ENCODE measurements around the gene RBMS1. TPM values are rescaled to one million over a fixed set of nuclear protein-coding genes. Genes with fewer than 3 reads are reported as not detected.

The RBMS1 gene
- polyA plus RNA-seq, 1 donor from 2014 or later: 8.4 TPM

DNA sequence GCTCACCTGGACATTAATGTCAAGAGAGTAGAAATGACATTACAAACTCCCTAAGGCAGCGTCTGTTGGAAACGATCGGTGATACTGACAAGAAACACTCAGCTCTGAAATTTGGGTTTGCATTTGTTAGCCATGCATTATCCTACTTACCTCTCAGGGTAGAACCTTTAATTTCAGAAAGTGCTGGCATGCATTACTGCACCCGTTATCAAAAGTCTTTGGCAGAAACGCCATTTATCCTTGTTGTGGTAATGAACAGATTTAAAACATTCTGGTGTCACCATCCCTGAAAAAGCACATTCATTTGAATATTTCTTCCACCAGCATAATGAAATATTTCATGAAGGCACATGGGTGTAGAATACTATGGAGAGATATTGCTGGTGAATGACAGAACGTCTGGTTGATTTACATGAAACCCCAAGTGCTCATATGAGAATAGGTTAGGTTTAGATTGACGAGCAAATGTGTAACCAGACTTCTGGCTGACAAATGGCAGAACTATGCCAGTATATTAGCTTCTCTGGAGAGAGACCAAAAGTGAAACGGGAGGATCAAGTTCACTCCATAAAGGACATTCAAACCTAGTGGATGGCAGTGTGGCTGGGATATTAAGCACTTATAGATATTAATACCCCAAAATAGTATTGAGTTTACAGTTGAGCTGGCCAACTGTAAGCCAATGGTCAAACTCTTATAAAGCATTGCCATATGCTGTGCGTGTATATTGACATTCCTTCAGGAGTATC lies 240.0 kb downstream of the RBMS1 start:
- peak overlapping the region; percentile 46 for H3K4me3 ChIP-seq (ENCODE audit: low read length)
- no peaks in the 10 kb centered on the region for H3K36me3 ChIP-seq (ENCODE audit: insufficient read depth, low read length)
- H3K79me2 ChIP-seq (replicated peaks; ENCODE audit: insufficient read depth, low read length): no peaks in the 10 kb centered on the region
- no peaks in the 10 kb centered on the region for H3K27me3 ChIP-seq (ENCODE audit: insufficient read depth, low read depth, low read length)
- no peak overlapping the region for H3K9ac ChIP-seq (ENCODE audit: low read length)
- H3K9me2 ChIP-seq (ENCODE audit: insufficient read depth, low read length): no peaks in the 10 kb centered on the region
- H2AFZ ChIP-seq (ENCODE audit: low read depth, low read length): no peak overlapping the region
- peak overlapping the region; percentile 31 for H3K4me2 ChIP-seq (ENCODE audit: low read length)
- H3K9me3 ChIP-seq (ENCODE audit: low read length): no peaks in the 10 kb centered on the region
- TF ChIP-seq EP300 (conservative IDR thresholded peaks at IDR 0.05; ENCODE audit: poor library complexity, severe bottlenecking) (peak; percentile 39), POLR2AphosphoS5 (IDR thresholded peaks at IDR 0.05) (peak; percentile 11), RAD21 (conservative IDR thresholded peaks at IDR 0.05) (no peak)
- H3F3A ChIP-seq (ENCODE audit: insufficient read depth, low read length, poor library complexity, severe bottlenecking): peaks cover 5% of the 10 kb centered on the region
- H4K20me1 ChIP-seq (ENCODE audit: insufficient read depth): no peaks in the 10 kb centered on the region
- H3K27ac ChIP-seq (ENCODE audit: low read length): peak overlapping the region; percentile 61

GRCh38 chr2:160252900-160253299 lies 240.7 kb downstream of the RBMS1 start:
- no peaks in the 10 kb centered on the region for H4K20me1 ChIP-seq (ENCODE audit: insufficient read depth)
- no peaks in the 10 kb centered on the region for H3K9me3 ChIP-seq (ENCODE audit: low read length)
- TF ChIP-seq MXI1 (conservative IDR thresholded peaks at IDR 0.05; ENCODE audit: poor library complexity, severe bottlenecking): no peak
- no peak for TF ChIP-seq SMC3 (conservative IDR thresholded peaks at IDR 0.05; ENCODE audit: poor library complexity)
- TF ChIP-seq, protein P1, sequence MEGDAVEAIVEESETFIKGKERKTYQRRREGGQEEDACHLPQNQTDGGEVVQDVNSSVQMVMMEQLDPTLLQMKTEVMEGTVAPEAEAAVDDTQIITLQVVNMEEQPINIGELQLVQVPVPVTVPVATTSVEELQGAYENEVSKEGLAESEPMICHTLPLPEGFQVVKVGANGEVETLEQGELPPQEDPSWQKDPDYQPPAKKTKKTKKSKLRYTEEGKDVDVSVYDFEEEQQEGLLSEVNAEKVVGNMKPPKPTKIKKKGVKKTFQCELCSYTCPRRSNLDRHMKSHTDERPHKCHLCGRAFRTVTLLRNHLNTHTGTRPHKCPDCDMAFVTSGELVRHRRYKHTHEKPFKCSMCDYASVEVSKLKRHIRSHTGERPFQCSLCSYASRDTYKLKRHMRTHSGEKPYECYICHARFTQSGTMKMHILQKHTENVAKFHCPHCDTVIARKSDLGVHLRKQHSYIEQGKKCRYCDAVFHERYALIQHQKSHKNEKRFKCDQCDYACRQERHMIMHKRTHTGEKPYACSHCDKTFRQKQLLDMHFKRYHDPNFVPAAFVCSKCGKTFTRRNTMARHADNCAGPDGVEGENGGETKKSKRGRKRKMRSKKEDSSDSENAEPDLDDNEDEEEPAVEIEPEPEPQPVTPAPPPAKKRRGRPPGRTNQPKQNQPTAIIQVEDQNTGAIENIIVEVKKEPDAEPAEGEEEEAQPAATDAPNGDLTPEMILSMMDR (IDR thresholded peaks at IDR 0.05; ENCODE audit: poor library complexity, severe bottlenecking): no peak
- TF ChIP-seq REST (IDR thresholded peaks at IDR 0.05; ENCODE audit: borderline replicate concordance): no peak
- TF ChIP-seq POLR2AphosphoS5 (IDR thresholded peaks at IDR 0.05): no peak
- no peak for TF ChIP-seq EP300 (conservative IDR thresholded peaks at IDR 0.05; ENCODE audit: poor library complexity, severe bottlenecking)
- no peak for TF ChIP-seq RAD21 (conservative IDR thresholded peaks at IDR 0.05)
- no peak for TF ChIP-seq EZH2 (IDR thresholded peaks at IDR 0.05; ENCODE audit: borderline replicate concordance, insufficient read depth, low read length, poor library complexity, severe bottlenecking)
- no peak for TF ChIP-seq TAF1 (IDR thresholded peaks at IDR 0.05; ENCODE audit: low read depth)
- H3K9me2 ChIP-seq (ENCODE audit: insufficient read depth, low read length): no peaks in the 10 kb centered on the region
- H3K9ac ChIP-seq (ENCODE audit: low read length): no peak overlapping the region
- peak overlapping the region; percentile 46 for H3K4me3 ChIP-seq (ENCODE audit: low read length)
- H3F3A ChIP-seq (ENCODE audit: insufficient read depth, low read length, poor library complexity, severe bottlenecking): peaks cover 5% of the 10 kb centered on the region
- H2AFZ ChIP-seq (ENCODE audit: low read depth, low read length): no peak overlapping the region
- H3K27ac ChIP-seq (ENCODE audit: low read length): peak overlapping the region; percentile 61
- no peaks in the 10 kb centered on the region for H3K79me2 ChIP-seq (replicated peaks; ENCODE audit: insufficient read depth, low read length)
- peak overlapping the region; percentile 31 for H3K4me2 ChIP-seq (ENCODE audit: low read length)
- no peaks in the 10 kb centered on the region for H3K36me3 ChIP-seq (ENCODE audit: insufficient read depth, low read length)
- no peaks in the 10 kb centered on the region for H3K27me3 ChIP-seq (ENCODE audit: insufficient read depth, low read depth, low read length)

Data from neural cell (in vitro differentiated cells).